Karpas-422 (cell line): ENCODE data around the gene TENM4. TPM values are rescaled to one million over a fixed set of nuclear protein-coding genes. Genes with fewer than 3 reads are reported as not detected.
A peak's percentile ranks its signal among the peaks of the same experiment; 100 is the strongest.

Source experiments
- DNase-seq: peaks from one replicate; pipeline ENCODE4 v3.0.0-alpha.2; 2015
- H2AFZ ChIP-seq: fragments of 200-600 bp; sonication (generic); 2 replicates; pipeline ENCODE4 v1.6.1; 2014; ENCODE audit warnings: antibody characterized with exemption, low read length, mixed read lengths
- H3K27ac ChIP-seq: fragments of 200-600 bp; sonication (generic); 2 replicates; pipeline ENCODE4 v1.5.1; 2014; ENCODE audit warnings: mild to moderate bottlenecking, low read length, moderate library complexity
- H3K27me3 ChIP-seq: fragments of 200-600 bp; sonication (generic); 2 replicates; pipeline ENCODE4 v1.6.1; 2014; ENCODE audit warnings: low read length, mixed read lengths
- H3K36me3 ChIP-seq: fragments of 200-600 bp; sonication (generic); 2 replicates; pipeline ENCODE4 v1.6.1; 2014; ENCODE audit warnings: low read length, mixed read lengths; ENCODE audit not compliant: insufficient read depth
- H3K4me1 ChIP-seq: fragments of 200-600 bp; sonication (generic); 2 replicates; pipeline ENCODE4 v1.6.1; 2014; ENCODE audit warnings: mild to moderate bottlenecking, low read length, mixed read lengths
- H3K4me2 ChIP-seq: fragments of 200-600 bp; sonication (generic); 2 replicates; pipeline ENCODE4 v1.6.1; 2014; ENCODE audit warnings: low read length, low read depth, mild to moderate bottlenecking; ENCODE audit not compliant: poor library complexity, severe bottlenecking
- H3K4me3 ChIP-seq: fragments of 200-600 bp; sonication (generic); 2 replicates; pipeline ENCODE4 v1.5.1; 2014; ENCODE audit warnings: mild to moderate bottlenecking, antibody characterized with exemption, low read length, mixed read lengths
- H3K79me2 ChIP-seq: fragments of 200-600 bp; sonication (generic); 2 replicates; pipeline ENCODE4 v1.6.1; 2014; ENCODE audit warnings: mild to moderate bottlenecking, low read length, mixed read lengths
- H3K9ac ChIP-seq: fragments of 200-600 bp; sonication (generic); 2 replicates; pipeline ENCODE4 v1.6.0; 2014; ENCODE audit warnings: low read length
- H3K9me2 ChIP-seq: fragments of 200-600 bp; sonication (generic), shearing (Covaris generic); replicated peaks from 2 replicates; pipeline ENCODE4 v1.6.0; 2014; ENCODE audit warnings: mild to moderate bottlenecking, low read length, moderate library complexity; ENCODE audit not compliant: insufficient read depth
- H3K9me3 ChIP-seq: fragments of 300-700, 200-600 bp; sonication (generic); 2 replicates; pipeline ENCODE4 v1.6.1; 2014; ENCODE audit warnings: low read length, mixed read lengths
- H4K20me1 ChIP-seq: fragments of 200-600 bp; sonication (generic); 2 replicates; pipeline ENCODE4 v1.6.1; 2014; ENCODE audit warnings: mild to moderate bottlenecking, antibody characterized with exemption, low read length, low read depth; ENCODE audit not compliant: insufficient read depth
- total RNA-seq: library from RNA; depleted of rRNA; stranded (reverse); fragments of >200 nt; shearing (Covaris generic); gene quantifications from 2 replicates; pipeline ENCODE4 v1.2.3, GENCODE V29; 2014; ENCODE audit warnings: low replicate concordance

TENM4 gene
- total RNA-seq, 1 experiment from 2014 or later, result not detected

DNA sequence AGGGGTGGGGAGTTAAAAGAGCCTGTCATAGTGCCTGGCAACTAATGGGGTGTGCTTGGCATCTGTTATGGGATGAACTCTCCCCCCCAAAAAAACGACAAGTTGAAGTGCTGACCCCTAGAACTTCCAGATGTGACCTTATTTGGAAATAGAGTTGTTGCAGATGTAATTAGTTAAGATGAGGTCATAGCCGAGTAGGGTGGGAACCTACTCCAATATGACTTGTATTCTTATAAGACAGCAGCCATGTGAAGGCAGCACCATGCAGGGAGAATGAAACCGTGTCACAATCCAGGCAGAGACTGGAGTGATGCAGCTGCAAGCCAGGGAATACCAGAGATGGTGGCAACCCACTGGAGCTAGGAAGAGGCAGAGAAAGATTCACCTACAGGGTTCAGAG is 394.5 kb downstream of the TENM4 start:
- no peaks in the 10 kb centered on the region for H3K4me1 ChIP-seq
- no peak overlapping the region for H3K27ac ChIP-seq
- H4K20me1 ChIP-seq, result no peaks in the 10 kb centered on the region
- H3K9ac ChIP-seq, result no peak overlapping the region
- H3K27me3 ChIP-seq, result no peaks in the 10 kb centered on the region
- no peaks in the 10 kb centered on the region for H3K36me3 ChIP-seq
- H3K4me2 ChIP-seq, result no peak overlapping the region
- no peaks in the 10 kb centered on the region for H3K9me2 ChIP-seq
- no peak overlapping the region for H3K4me3 ChIP-seq
- H2AFZ ChIP-seq, result no peak overlapping the region
- no peaks in the 10 kb centered on the region for H3K79me2 ChIP-seq
- H3K9me3 ChIP-seq, result no peaks in the 10 kb centered on the region
- no peak for DNase-seq

DNA sequence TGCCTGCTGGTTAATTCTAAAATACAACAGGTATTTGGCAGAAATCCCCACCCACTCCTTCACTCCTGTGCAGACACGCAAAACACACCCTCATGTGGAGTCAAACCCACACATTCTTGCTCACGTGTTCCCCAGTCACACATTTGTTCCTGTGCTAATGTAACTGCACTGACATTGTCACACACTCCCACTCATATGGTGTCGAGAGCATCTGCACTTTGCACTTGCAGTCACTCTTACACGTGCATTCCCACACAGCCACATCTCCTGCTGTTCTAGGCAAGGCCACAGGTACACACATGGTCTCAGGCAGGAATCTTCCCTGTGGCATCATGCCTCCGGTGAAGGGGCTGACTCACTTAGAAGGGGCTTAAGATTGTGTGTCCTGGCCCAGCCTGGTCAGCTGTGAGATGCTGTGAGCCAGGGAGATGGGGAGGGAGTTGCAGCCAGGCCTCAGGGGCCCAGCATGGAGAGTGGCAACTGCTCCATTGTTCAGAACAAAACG is 395.0 kb downstream of the TENM4 start:
- H3K27me3 ChIP-seq, result no peaks in the 10 kb centered on the region
- no peaks in the 10 kb centered on the region for H3K9me3 ChIP-seq
- no peak for DNase-seq
- no peaks in the 10 kb centered on the region for H3K79me2 ChIP-seq
- H3K9me2 ChIP-seq, result no peaks in the 10 kb centered on the region
- H4K20me1 ChIP-seq, result no peaks in the 10 kb centered on the region
- H3K9ac ChIP-seq, result no peak overlapping the region
- no peak overlapping the region for H3K4me3 ChIP-seq
- H3K27ac ChIP-seq, result no peak overlapping the region
- H3K36me3 ChIP-seq, result no peaks in the 10 kb centered on the region
- H3K4me1 ChIP-seq, result no peaks in the 10 kb centered on the region
- H3K4me2 ChIP-seq, result no peak overlapping the region
- no peak overlapping the region for H2AFZ ChIP-seq

DNA sequence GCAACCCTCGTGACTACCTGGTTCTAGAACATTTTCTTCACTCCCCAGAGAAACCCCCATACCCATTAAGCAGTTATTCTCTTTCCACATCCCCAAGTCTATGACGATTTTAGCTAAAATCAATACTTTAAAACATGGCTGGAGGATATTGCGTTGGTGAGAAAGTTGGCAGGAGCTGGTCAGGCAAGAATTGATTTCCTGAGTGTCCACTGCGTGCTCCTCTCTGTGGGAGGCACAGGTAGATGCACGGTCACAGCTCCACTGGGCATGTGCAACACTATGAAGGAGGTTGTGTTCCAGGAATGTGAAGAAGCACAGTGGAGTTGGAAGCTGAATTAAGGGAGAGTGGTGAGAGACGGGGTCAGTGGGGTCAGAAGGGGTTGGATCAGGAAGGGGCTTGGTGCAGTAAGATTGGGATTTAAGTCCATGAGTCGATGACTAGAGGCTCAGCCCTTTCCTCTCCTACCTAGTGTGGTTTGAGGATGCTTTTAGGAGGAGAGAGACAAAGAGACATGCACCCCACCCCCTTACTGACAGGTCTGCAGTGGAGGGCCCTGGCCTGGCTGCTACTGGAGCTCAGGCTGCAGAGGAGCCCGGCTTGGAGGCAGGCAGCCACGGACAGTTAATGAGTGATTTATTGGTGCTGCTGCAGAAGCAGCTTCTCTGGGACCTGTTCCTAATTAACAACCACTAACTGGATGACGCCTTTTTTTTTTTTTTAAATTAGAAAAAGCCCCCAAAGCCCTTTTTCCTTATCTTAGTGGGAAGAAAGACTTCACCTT is 395.6 kb downstream of the TENM4 start:
- no peak overlapping the region for H2AFZ ChIP-seq
- H3K27me3 ChIP-seq, result no peaks in the 10 kb centered on the region
- no peak overlapping the region for H3K9ac ChIP-seq
- no peaks in the 10 kb centered on the region for H3K9me3 ChIP-seq
- H3K36me3 ChIP-seq, result no peaks in the 10 kb centered on the region
- H3K79me2 ChIP-seq, result no peaks in the 10 kb centered on the region
- no peak overlapping the region for H3K4me2 ChIP-seq
- H3K4me1 ChIP-seq, result no peaks in the 10 kb centered on the region
- no peak for DNase-seq
- no peak overlapping the region for H3K4me3 ChIP-seq
- no peaks in the 10 kb centered on the region for H3K9me2 ChIP-seq
- H4K20me1 ChIP-seq, result no peaks in the 10 kb centered on the region
- H3K27ac ChIP-seq, result no peak overlapping the region

DNA sequence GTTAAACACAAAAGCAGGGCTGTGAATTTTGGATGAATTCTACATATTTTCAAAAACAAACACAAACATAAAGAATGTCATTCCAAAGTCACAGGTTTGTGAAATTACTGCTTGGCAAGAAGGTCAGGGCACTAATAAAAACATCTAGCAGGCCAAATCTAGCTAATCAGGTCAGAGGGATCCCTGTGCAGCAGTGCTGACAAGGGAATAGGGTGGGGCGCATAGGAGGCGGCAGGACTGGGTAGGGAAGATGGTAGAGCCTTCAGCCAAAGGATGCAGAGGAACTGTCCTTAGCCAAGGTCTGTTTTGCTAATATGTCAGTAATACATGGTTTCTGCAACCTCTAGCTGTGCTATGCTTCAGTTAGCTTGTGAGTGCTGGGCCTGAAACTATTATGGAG is 396.6 kb downstream of the TENM4 start:
- Histone ChIP-seq H3K79me2 (no peaks in the 10 kb centered on the region), H3K4me2 (no peak overlapping the region), H3K9me3 (no peaks in the 10 kb centered on the region), H4K20me1 (no peaks in the 10 kb centered on the region), H3K9me2 (no peaks in the 10 kb centered on the region), H3K9ac (no peak overlapping the region), H3K27ac (no peak overlapping the region), H3K4me3 (no peak overlapping the region), H3K4me1 (no peaks in the 10 kb centered on the region), H2AFZ (no peak overlapping the region), H3K27me3 (no peaks in the 10 kb centered on the region), H3K36me3 (no peaks in the 10 kb centered on the region)
- no peak for DNase-seq

DNA sequence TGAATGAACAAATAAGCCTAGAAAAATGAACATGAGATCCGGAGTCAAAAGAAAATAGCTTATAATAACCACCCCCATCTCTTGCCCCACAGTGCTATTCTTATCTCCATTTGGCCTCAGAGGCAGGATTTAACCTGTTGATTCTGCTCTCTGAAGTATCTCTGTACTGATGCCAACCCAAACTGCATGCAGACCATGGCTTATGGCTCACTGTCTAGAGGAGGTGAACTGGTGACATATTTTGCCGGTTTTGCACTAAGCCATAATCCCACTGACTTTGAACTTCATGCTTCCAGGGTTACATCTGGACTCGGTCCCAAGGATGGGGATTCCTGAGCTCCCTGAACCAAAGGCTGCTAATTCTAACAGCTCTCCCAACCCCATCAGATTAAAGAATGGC is 397.1 kb downstream of the TENM4 start:
- H3K27ac ChIP-seq, result no peak overlapping the region
- H3K36me3 ChIP-seq, result no peaks in the 10 kb centered on the region
- H3K9ac ChIP-seq, result no peak overlapping the region
- H4K20me1 ChIP-seq, result no peaks in the 10 kb centered on the region
- no peaks in the 10 kb centered on the region for H3K79me2 ChIP-seq
- H3K9me3 ChIP-seq, result no peaks in the 10 kb centered on the region
- no peaks in the 10 kb centered on the region for H3K9me2 ChIP-seq
- no peak for DNase-seq
- H3K4me1 ChIP-seq, result no peaks in the 10 kb centered on the region
- H3K4me2 ChIP-seq, result no peak overlapping the region
- H3K27me3 ChIP-seq, result no peaks in the 10 kb centered on the region
- no peak overlapping the region for H2AFZ ChIP-seq
- no peak overlapping the region for H3K4me3 ChIP-seq

DNA sequence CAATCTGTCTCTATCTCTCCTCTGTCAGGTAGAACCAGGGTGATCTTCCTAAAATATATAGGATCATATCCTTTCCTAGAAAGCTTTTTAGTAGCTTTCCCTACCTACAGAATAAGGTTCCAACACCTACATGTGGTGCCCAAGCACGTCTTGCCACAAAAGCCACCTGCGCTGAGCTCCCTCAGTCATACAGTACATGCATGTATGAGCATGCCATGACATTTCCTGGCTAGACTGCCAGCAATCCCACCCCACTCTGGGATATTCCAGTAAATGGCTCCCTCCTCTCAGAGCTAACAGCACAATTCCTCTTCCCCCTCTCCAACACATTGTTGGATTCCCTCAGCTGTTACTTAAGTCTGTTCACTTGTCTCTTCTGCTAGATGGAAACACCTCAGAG is 398.0 kb downstream of the TENM4 start:
- no peak overlapping the region for H2AFZ ChIP-seq
- no peaks in the 10 kb centered on the region for H3K36me3 ChIP-seq
- H3K9me3 ChIP-seq, result no peaks in the 10 kb centered on the region
- H3K9ac ChIP-seq, result no peak overlapping the region
- H3K27me3 ChIP-seq, result no peaks in the 10 kb centered on the region
- no peaks in the 10 kb centered on the region for H3K79me2 ChIP-seq
- H3K4me1 ChIP-seq, result no peaks in the 10 kb centered on the region
- no peaks in the 10 kb centered on the region for H4K20me1 ChIP-seq
- H3K4me2 ChIP-seq, result no peak overlapping the region
- no peaks in the 10 kb centered on the region for H3K9me2 ChIP-seq
- DNase-seq, result peak; percentile 6
- no peak overlapping the region for H3K4me3 ChIP-seq
- no peak overlapping the region for H3K27ac ChIP-seq

DNA sequence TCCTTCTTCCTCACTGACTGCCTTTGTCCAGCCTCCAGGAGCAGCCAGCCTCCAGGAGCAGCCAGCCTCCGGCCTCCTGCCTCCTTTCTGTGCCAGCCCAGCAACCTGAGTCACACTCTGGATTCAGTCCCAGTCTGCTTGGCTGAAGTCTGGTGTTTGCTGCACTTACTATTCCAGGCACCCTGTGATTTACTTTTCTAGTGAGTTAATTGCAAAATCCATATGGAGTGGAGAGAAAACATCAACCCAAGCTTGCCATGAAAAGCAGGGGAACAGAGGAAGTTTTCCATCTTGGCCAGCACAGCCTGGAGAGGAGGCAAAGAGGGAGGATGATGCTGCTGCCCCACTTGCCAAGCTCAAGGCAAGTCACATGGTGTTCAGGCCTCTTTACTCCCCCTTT is 400.5 kb downstream of the TENM4 start:
- no peaks in the 10 kb centered on the region for H3K36me3 ChIP-seq
- no peaks in the 10 kb centered on the region for H3K79me2 ChIP-seq
- no peak for DNase-seq
- H2AFZ ChIP-seq, result no peak overlapping the region
- no peak overlapping the region for H3K4me3 ChIP-seq
- H3K4me2 ChIP-seq, result no peak overlapping the region
- no peaks in the 10 kb centered on the region for H3K27me3 ChIP-seq
- no peaks in the 10 kb centered on the region for H3K9me3 ChIP-seq
- no peaks in the 10 kb centered on the region for H3K4me1 ChIP-seq
- H3K9me2 ChIP-seq, result no peaks in the 10 kb centered on the region
- no peak overlapping the region for H3K9ac ChIP-seq
- no peak overlapping the region for H3K27ac ChIP-seq
- H4K20me1 ChIP-seq, result no peaks in the 10 kb centered on the region

DNA sequence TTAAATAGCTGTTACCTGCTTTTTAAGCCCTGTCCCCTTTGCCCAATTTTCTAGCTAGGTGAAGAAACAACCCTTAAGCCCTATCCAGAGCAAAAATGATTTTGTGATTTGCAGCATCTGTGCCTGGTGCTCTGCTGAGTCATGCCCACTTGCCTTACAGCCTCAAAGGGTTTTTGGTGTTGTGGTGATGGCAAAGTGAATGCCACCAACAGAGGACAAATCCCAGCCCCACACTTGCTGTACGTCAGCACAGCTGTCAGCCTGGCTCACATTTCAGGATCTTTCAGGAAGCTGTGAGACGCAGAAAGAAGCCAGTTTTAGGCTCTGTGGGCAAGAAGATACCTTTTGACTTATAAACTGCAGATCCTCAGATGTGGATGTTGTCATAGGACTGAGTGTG is 401.7 kb downstream of the TENM4 start:
- no peak overlapping the region for H3K4me2 ChIP-seq
- no peak for DNase-seq
- H3K79me2 ChIP-seq, result no peaks in the 10 kb centered on the region
- H3K4me1 ChIP-seq, result no peaks in the 10 kb centered on the region
- H2AFZ ChIP-seq, result no peak overlapping the region
- no peaks in the 10 kb centered on the region for H3K27me3 ChIP-seq
- no peaks in the 10 kb centered on the region for H3K36me3 ChIP-seq
- no peak overlapping the region for H3K9ac ChIP-seq
- H4K20me1 ChIP-seq, result no peaks in the 10 kb centered on the region
- no peaks in the 10 kb centered on the region for H3K9me3 ChIP-seq
- H3K4me3 ChIP-seq, result no peak overlapping the region
- H3K27ac ChIP-seq, result no peak overlapping the region
- H3K9me2 ChIP-seq, result no peaks in the 10 kb centered on the region
